CD4-positive, alpha-beta T cell (primary cell): ENCODE data around the gene ENOX2. TPM values are rescaled to one million over a fixed set of nuclear protein-coding genes. Genes with fewer than 3 reads are reported as not detected.
"Not testable (repeated sequence)": the region's sequence is repeated elsewhere in the genome, so short reads cannot be mapped to it uniquely, and the experiment has no call there.

Experiments used
- ATAC-seq: fragments of 200-7000 bp; cut with Tn5 transposase; one replicate; pipeline ENCODE4 v1.10.0; 2022; ENCODE audit warnings: mild to moderate bottlenecking; ENCODE audit not compliant: poor library complexity
- CTCF ChIA-PET: fragments of 350-600 bp; sonication (Branson Sonifier 250); formaldehyde crosslinking; loops from one replicate; lab custom pipeline; 2021; ENCODE audit warnings: antibody characterized with exemption, inconsistent platforms; lab: Charles Lee
- POLR2A ChIA-PET: fragments of 350-600 bp; sonication (Branson Sonifier 250); formaldehyde crosslinking; loops from one replicate; lab custom pipeline; 2021; ENCODE audit warnings: antibody characterized with exemption, inconsistent platforms; lab: Charles Lee
- DNase-seq, 14 experiments: peaks; one replicate each; pipeline ENCODE4 v3.0.0-alpha.2; 2013 to 2020; ENCODE audit warnings: mixed read lengths in 2 of 14
- H3K27ac ChIP-seq, 2 donors: one replicate each; pipeline versions ENCODE4 v1.5.1 to v1.7.0; 2013; ENCODE audit warnings: low read length in 2 of 2, low read depth in 1 of 2, mild to moderate bottlenecking in 1 of 2
- H3K27me3 ChIP-seq, 2 experiments: 1 replicate in 1 of 2; 2 replicates in 1 of 2; pipeline versions ENCODE4 v1.6.1 to v1.7.0; 2013; ENCODE audit warnings: low read length in 2 of 2, control low read depth in 1 of 2, mild to moderate bottlenecking in 1 of 2, moderate library complexity in 1 of 2; ENCODE audit not compliant: insufficient read depth in 2 of 2, control insufficient read depth in 1 of 2
- H3K36me3 ChIP-seq: one replicate; pipeline ENCODE4 v1.6.1; 2013; ENCODE audit warnings: low read length, control low read depth; ENCODE audit not compliant: insufficient read depth
- H3K4me1 ChIP-seq: one replicate; pipeline ENCODE4 v1.6.1; 2013; ENCODE audit warnings: low read length, control low read depth; ENCODE audit not compliant: insufficient read depth
- H3K4me3 ChIP-seq: one replicate; pipeline ENCODE4 v1.5.1; 2013; ENCODE audit warnings: mild to moderate bottlenecking, low read length, moderate library complexity
- H3K9me3 ChIP-seq, 2 experiments: 1 replicate in 1 of 2; 2 replicates in 1 of 2; pipeline versions ENCODE4 v1.6.1 to v1.7.0; 2013; ENCODE audit warnings: low read length in 2 of 2, mild to moderate bottlenecking in 2 of 2, control low read depth in 1 of 2, moderate library complexity in 1 of 2; ENCODE audit not compliant: control insufficient read depth in 1 of 2, insufficient read depth in 1 of 2
- H3K27ac Mint-ChIP-seq: one replicate; pipeline ENCODE4 v1.8.0; 2020; ENCODE audit warnings: mixed read lengths
- H3K27me3 Mint-ChIP-seq: one replicate; pipeline ENCODE4 v1.8.0; 2021; ENCODE audit warnings: mixed read lengths
- H3K36me3 Mint-ChIP-seq: one replicate; pipeline ENCODE4 v1.8.0; 2021; ENCODE audit warnings: low read depth, mixed read lengths
- H3K4me1 Mint-ChIP-seq: one replicate; pipeline ENCODE4 v1.8.0; 2021; ENCODE audit warnings: low read depth, mixed read lengths
- H3K4me3 Mint-ChIP-seq: one replicate; pipeline ENCODE4 v1.8.0; 2020; ENCODE audit warnings: mild to moderate bottlenecking, mixed read lengths
- H3K9me3 Mint-ChIP-seq: one replicate; pipeline ENCODE4 v1.8.0; 2020; ENCODE audit warnings: mixed read lengths
- intact Hi-C, 2 experiments: fragments of 100-400 bp; cut with DNase I in 1 of 2; cut with micrococcal nuclease in 1 of 2; formaldehyde crosslinking; loops; one replicate each; pipeline versions ENCODE4 v1.15.1 to v1.9.0; 2023 to 2025; cut with DNase I, micrococcal nuclease
- total RNA-seq, 174 experiments: library from RNA in 2 of 174; stranded (reverse) in 2 of 174; gene quantifications; one replicate each; pipeline ENCODE4 v1.2.3 and lab custom pipeline; 2021 to 2026
- TF ChIP-seq, protein P1 (sequence below): fragments of 200-600 bp; IDR thresholded peaks from one replicate; pipeline ENCODE4 v1.8.0; 2022; ENCODE audit warnings: antibody characterized with exemption, mild to moderate bottlenecking

ENOX2 gene
- total RNA-seq, 2 experiments from 2014 or later, result 4.0 to 6.5 TPM

DNA sequence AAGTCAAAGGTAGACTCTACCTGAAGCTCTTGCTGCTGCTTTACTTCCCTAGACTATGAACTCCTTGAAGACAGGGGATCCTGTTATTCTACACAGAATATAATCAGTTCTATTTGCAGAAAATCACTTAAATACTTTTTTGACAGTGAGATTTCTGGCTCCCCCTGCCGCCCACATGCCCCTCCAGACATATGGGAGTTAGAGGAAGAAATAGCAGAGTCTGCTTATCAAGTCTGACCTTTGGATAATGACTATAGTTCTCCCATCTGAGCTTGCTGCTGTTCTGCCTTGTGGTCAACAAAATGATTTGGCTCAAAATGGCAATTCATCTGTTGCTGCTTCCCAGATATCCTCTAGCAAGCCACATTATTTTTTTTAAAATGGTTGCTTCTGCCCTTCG, 101.1 kb downstream of the ENOX2 start:
- no peaks in the 10 kb centered on the region for H3K27me3 ChIP-seq
- DNase-seq (no peak), ATAC-seq (no peak)
- no peak overlapping the region for H3K27ac Mint-ChIP-seq
- no peaks in the 10 kb centered on the region for H3K36me3 ChIP-seq
- no peaks in the 10 kb centered on the region for H3K27me3 Mint-ChIP-seq
- H3K27ac ChIP-seq, result no peak overlapping the region
- ChIA-PET POLR2A (no interaction called here), CTCF (interaction anchor here (0.6 kb wide), 1 partner anchor 261 kb away, joined by 4 read pairs; no protein-coding TSS in a partner anchor)
- H3K9me3 Mint-ChIP-seq, result no peaks in the 10 kb centered on the region
- no peak overlapping the region for H3K4me3 Mint-ChIP-seq
- H3K36me3 Mint-ChIP-seq, result peaks cover 5% of the 10 kb centered on the region
- no peaks in the 10 kb centered on the region for H3K4me1 Mint-ChIP-seq
- H3K4me1 ChIP-seq, result no peaks in the 10 kb centered on the region
- intact Hi-C loops, result no loop called here
- no peaks in the 10 kb centered on the region for H3K9me3 ChIP-seq
- TF ChIP-seq, protein P1, sequence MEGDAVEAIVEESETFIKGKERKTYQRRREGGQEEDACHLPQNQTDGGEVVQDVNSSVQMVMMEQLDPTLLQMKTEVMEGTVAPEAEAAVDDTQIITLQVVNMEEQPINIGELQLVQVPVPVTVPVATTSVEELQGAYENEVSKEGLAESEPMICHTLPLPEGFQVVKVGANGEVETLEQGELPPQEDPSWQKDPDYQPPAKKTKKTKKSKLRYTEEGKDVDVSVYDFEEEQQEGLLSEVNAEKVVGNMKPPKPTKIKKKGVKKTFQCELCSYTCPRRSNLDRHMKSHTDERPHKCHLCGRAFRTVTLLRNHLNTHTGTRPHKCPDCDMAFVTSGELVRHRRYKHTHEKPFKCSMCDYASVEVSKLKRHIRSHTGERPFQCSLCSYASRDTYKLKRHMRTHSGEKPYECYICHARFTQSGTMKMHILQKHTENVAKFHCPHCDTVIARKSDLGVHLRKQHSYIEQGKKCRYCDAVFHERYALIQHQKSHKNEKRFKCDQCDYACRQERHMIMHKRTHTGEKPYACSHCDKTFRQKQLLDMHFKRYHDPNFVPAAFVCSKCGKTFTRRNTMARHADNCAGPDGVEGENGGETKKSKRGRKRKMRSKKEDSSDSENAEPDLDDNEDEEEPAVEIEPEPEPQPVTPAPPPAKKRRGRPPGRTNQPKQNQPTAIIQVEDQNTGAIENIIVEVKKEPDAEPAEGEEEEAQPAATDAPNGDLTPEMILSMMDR, result no peak
- H3K4me3 ChIP-seq, result no peak overlapping the region

DNA sequence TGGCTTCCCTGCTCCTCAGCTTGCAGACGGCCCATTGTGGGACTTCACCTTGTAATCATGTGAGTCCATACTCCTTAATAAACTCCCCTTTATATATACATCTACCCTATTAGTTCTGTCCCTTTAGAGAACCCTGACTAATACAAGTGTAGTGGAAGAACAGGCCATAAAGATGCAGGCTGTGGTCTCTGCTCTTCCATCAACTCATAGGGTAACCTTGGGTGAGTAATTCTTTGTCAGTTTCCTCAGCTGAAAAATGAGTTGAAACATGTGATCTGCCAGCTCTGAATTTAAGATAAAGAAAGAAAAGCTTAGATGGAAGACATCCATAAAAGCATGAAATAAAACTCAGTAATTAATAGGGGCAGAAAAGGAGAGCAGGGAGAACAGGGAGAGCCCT, 103.6 kb downstream of the ENOX2 start:
- TF ChIP-seq, protein P1, result no peak
- Histone ChIP-seq H3K27ac (no peak overlapping the region), H3K4me1 (no peaks in the 10 kb centered on the region), H3K27me3 (no peaks in the 10 kb centered on the region), H3K36me3 (no peaks in the 10 kb centered on the region), H3K4me3 (no peak overlapping the region), H3K9me3 (no peaks in the 10 kb centered on the region)
- no peak overlapping the region for H3K27ac Mint-ChIP-seq
- H3K4me3 Mint-ChIP-seq, result no peak overlapping the region
- ChIA-PET CTCF (no interaction called here), POLR2A (no interaction called here)
- DNase-seq, result no peak
- H3K4me1 Mint-ChIP-seq, result no peaks in the 10 kb centered on the region
- intact Hi-C loops, result no loop called here
- no peaks in the 10 kb centered on the region for H3K9me3 Mint-ChIP-seq
- no peak for ATAC-seq
- peaks cover 5% of the 10 kb centered on the region for H3K36me3 Mint-ChIP-seq
- H3K27me3 Mint-ChIP-seq, result no peaks in the 10 kb centered on the region

DNA sequence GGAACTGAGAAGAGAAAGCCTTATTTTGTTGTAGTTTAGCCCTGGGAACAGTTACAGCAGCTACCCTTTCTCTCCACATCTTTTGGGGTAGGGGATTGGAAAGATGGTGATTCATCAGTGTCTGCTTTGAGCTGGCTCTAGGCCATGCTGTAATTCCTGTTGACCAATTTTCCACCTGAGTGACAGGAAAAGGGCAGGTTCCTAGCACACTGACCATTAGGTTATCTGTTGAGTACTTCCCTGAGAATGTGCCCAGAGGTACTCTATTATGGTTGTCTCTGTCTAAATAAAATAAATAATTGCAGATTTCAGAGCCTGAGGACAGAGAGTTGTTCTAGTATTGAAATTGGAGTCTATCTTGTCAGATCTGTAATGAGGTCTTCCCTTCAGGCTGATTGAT, 109.0 kb downstream of the ENOX2 start:
- no peaks in the 10 kb centered on the region for H3K4me1 ChIP-seq
- TF ChIP-seq, protein P1, result no peak
- no peak for DNase-seq
- H3K4me3 Mint-ChIP-seq, result no peak overlapping the region
- no peaks in the 10 kb centered on the region for H3K27me3 Mint-ChIP-seq
- H3K27ac ChIP-seq, result no peak overlapping the region
- H3K4me3 ChIP-seq, result no peak overlapping the region
- H3K27me3 ChIP-seq, result no peaks in the 10 kb centered on the region
- H3K36me3 ChIP-seq, result no peaks in the 10 kb centered on the region
- no peaks in the 10 kb centered on the region for H3K9me3 Mint-ChIP-seq
- no peak overlapping the region for H3K27ac Mint-ChIP-seq
- H3K36me3 Mint-ChIP-seq, result peaks cover 2% of the 10 kb centered on the region
- POLR2A ChIA-PET, result no interaction called here
- no peaks in the 10 kb centered on the region for H3K4me1 Mint-ChIP-seq
- intact Hi-C loops, result no loop called here
- CTCF ChIA-PET, result no interaction called here
- no peak for ATAC-seq
- H3K9me3 ChIP-seq, result no peaks in the 10 kb centered on the region

DNA sequence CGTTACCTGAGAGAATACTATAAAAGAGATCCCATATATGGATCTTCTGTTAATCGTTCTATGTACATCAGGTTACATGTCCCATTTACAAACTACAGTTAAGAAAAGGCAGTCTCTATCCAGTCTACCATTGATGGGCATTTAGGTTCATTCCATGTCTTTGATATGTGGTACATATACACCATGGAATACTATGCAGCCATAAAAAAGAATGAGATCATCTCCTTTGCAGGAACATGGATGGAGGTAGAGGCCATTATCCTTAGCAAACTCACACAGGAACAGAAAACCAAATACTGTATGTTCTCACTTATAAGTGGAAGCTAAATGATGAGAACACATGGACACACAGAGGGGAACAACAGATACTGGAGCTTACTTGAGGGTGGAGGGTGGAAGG, 111.1 kb downstream of the ENOX2 start:
- POLR2A ChIA-PET, intact Hi-C loops, H3K9me3 ChIP-seq, H3K9me3 Mint-ChIP-seq, H3K4me3 ChIP-seq, H3K4me1 ChIP-seq, H3K27me3 Mint-ChIP-seq, H3K27me3 ChIP-seq, H3K27ac ChIP-seq, H3K36me3 ChIP-seq, H3K4me3 Mint-ChIP-seq, CTCF ChIA-PET, H3K4me1 Mint-ChIP-seq, H3K36me3 Mint-ChIP-seq, DNase-seq, H3K27ac Mint-ChIP-seq, ATAC-seq: not testable (repeated sequence)
